Thyroid gland (tissue), 4 donors: ENCODE results near the gene B3GALT6.

ENCODE experiments used
- CTCF ChIP-seq, 6 experiments: fragments of 200-600 bp in 3 of 6; fragments of 450-650 bp in 3 of 6; sonication (generic) in 3 of 6; IDR thresholded peaks; one replicate each; pipeline ENCODE4 v1.5.1; 2016 to 2019; ENCODE audit warnings: antibody characterized with exemption in 6 of 6, mild to moderate bottlenecking in 2 of 6, inconsistent platforms in 1 of 6, moderate library complexity in 1 of 6
- POLR2A ChIP-seq, 2 donors: fragments of 450-650 bp; IDR thresholded peaks; one replicate each; pipeline ENCODE4 v1.6.1; 2017; ENCODE audit warnings: antibody characterized with exemption in 2 of 2, mild to moderate bottlenecking in 2 of 2, moderate library complexity in 1 of 2

GRCh38 chr1:1196431-1197187, 35.4 kb upstream of the B3GALT6 start:
- TF ChIP-seq CTCF (IDR thresholded peaks at IDR 0.05), result no peak
- TF ChIP-seq POLR2A (IDR thresholded peaks at IDR 0.05), result no peak
